ENCODE measurements around the gene CLK2.
"Not testable (repeated sequence)": the region's sequence is repeated elsewhere in the genome, so short reads cannot be mapped to it uniquely, and the experiment has no call there.

CLK2 gene

DNA sequence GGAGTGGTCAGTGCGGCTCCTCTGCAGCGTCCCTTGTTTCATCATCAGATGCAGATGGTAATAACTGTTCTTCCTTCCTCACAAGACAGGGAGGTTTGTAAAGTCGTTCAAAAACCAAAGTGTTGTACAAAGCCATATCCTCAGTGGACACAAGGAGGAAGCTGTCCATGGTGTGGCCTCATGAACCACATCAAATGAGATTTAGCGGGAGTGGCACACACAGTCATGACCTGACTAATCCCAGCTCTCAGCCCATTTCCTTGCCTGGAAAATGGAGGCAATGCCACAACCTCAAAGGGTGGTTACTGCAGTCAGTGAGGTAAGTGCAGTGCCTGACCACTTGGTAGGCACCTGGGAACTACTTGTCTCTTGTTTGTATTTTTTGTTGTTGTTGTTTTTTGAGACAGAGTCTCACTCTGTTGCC lies 31.5 kb downstream of the CLK2 start:
- H3K27me3 ChIP-seq (ENCODE audit: insufficient read depth, poor library complexity, severe bottlenecking), result no peaks in the 10 kb centered on the region
- H3K27ac ChIP-seq (replicated peaks), result peak overlapping the region; percentile 67
- H3K4me3 ChIP-seq (replicated peaks; ENCODE audit: insufficient read depth, low read length), result no peak overlapping the region
- TF ChIP-seq, protein P1, sequence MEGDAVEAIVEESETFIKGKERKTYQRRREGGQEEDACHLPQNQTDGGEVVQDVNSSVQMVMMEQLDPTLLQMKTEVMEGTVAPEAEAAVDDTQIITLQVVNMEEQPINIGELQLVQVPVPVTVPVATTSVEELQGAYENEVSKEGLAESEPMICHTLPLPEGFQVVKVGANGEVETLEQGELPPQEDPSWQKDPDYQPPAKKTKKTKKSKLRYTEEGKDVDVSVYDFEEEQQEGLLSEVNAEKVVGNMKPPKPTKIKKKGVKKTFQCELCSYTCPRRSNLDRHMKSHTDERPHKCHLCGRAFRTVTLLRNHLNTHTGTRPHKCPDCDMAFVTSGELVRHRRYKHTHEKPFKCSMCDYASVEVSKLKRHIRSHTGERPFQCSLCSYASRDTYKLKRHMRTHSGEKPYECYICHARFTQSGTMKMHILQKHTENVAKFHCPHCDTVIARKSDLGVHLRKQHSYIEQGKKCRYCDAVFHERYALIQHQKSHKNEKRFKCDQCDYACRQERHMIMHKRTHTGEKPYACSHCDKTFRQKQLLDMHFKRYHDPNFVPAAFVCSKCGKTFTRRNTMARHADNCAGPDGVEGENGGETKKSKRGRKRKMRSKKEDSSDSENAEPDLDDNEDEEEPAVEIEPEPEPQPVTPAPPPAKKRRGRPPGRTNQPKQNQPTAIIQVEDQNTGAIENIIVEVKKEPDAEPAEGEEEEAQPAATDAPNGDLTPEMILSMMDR (IDR thresholded peaks at IDR 0.05; ENCODE audit: insufficient read depth, low read length), result no peak
- TF ChIP-seq, protein P2, sequence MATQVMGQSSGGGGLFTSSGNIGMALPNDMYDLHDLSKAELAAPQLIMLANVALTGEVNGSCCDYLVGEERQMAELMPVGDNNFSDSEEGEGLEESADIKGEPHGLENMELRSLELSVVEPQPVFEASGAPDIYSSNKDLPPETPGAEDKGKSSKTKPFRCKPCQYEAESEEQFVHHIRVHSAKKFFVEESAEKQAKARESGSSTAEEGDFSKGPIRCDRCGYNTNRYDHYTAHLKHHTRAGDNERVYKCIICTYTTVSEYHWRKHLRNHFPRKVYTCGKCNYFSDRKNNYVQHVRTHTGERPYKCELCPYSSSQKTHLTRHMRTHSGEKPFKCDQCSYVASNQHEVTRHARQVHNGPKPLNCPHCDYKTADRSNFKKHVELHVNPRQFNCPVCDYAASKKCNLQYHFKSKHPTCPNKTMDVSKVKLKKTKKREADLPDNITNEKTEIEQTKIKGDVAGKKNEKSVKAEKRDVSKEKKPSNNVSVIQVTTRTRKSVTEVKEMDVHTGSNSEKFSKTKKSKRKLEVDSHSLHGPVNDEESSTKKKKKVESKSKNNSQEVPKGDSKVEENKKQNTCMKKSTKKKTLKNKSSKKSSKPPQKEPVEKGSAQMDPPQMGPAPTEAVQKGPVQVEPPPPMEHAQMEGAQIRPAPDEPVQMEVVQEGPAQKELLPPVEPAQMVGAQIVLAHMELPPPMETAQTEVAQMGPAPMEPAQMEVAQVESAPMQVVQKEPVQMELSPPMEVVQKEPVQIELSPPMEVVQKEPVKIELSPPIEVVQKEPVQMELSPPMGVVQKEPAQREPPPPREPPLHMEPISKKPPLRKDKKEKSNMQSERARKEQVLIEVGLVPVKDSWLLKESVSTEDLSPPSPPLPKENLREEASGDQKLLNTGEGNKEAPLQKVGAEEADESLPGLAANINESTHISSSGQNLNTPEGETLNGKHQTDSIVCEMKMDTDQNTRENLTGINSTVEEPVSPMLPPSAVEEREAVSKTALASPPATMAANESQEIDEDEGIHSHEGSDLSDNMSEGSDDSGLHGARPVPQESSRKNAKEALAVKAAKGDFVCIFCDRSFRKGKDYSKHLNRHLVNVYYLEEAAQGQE (IDR thresholded peaks at IDR 0.05; ENCODE audit: insufficient replicate concordance, low read depth), result peak; percentile 84
- peak; percentile 46; the same call in 1 of the 2 replicates for TF ChIP-seq POLR2AphosphoS5 (IDR thresholded peaks at IDR 0.05; ENCODE audit: low read depth)
- DNase-seq (ENCODE audit: low read depth in 1 of 2, low spot score in 1 of 2), result peak; percentile 73 to 79

DNA sequence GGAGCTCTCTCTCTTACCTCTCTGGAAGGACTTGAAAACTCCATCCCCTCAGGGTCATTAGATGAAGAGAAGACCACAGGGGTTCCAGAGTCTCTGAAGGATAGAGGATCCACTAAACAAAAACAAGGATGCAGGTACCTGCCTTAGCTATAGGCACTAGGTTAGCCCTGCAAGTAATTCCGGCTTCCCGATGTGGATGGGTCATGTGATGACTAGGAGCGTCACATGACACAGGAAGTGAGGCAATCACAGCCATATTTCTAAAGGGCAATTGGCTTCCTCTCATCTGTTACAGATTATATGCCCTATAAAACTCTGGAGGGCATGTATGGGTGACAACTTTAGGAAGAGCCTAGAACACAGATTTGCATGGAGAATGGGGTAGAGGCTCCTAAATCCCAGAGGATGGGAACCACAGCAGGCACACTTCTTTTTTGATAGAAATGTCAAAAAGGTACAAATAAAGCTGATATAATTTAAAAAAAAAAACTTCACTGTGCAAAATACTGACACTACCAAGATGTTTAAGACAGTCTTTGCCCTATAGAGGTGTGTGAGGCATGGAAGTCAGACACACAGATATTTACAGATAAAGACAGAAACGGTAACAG lies 32.1 kb downstream of the CLK2 start:
- Histone ChIP-seq H3K4me3 (replicated peaks; ENCODE audit: insufficient read depth, low read length) (peak overlapping the region; percentile 53), H3K27me3 (ENCODE audit: insufficient read depth, poor library complexity, severe bottlenecking) (no peaks in the 10 kb centered on the region), H3K27ac (replicated peaks) (peak overlapping the region; percentile 67)
- peak; percentile 76 to 89 for DNase-seq (ENCODE audit: low read depth in 1 of 2, low spot score in 1 of 2)
- TF ChIP-seq GABPA (IDR thresholded peaks at IDR 0.05; ENCODE audit: low read depth) (peak; percentile 31; the same call in 1 of the 2 replicates), POLR2AphosphoS5 (IDR thresholded peaks at IDR 0.05; ENCODE audit: low read depth) (no peak), SPI1 (IDR thresholded peaks at IDR 0.05; ENCODE audit: borderline replicate concordance, low read depth) (peak; percentile 71)

DNA sequence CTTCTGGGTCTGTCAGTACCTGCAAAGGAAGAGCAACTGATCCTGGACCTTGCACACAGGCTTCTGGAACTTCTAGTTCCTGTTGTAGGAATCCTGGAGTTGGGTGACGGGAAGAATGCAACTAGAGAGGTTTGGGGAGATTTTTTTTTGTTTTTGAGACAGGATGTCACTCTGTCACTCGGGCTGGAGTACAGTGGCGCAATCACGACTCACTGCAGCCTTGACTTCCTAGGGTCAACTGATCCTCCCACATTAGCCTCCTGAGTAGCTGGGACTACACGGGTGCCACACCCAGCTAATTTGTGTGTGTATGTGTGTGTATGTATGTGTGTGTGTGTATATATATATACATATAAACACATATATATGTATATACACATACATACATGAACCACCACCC lies 36.9 kb downstream of the CLK2 start:
- no peak for TF ChIP-seq SPI1 (IDR thresholded peaks at IDR 0.05; ENCODE audit: borderline replicate concordance, low read depth)
- no peak for TF ChIP-seq GABPA (IDR thresholded peaks at IDR 0.05; ENCODE audit: low read depth)
- TF ChIP-seq, protein P2 (IDR thresholded peaks at IDR 0.05; ENCODE audit: insufficient replicate concordance, low read depth), result no peak
- TF ChIP-seq, protein P1 (IDR thresholded peaks at IDR 0.05; ENCODE audit: insufficient read depth, low read length), result no peak
- TF ChIP-seq POLR2AphosphoS5 (IDR thresholded peaks at IDR 0.05; ENCODE audit: low read depth), result no peak
- H3K4me3 ChIP-seq (replicated peaks; ENCODE audit: insufficient read depth, low read length), result no peak overlapping the region
- no peaks in the 10 kb centered on the region for H3K27me3 ChIP-seq (ENCODE audit: insufficient read depth, poor library complexity, severe bottlenecking)
- DNase-seq (ENCODE audit: low read depth in 1 of 2, low spot score in 1 of 2), result peak in 1 of 2 experiments; percentile 30
- no peak overlapping the region for H3K27ac ChIP-seq (replicated peaks)

DNA sequence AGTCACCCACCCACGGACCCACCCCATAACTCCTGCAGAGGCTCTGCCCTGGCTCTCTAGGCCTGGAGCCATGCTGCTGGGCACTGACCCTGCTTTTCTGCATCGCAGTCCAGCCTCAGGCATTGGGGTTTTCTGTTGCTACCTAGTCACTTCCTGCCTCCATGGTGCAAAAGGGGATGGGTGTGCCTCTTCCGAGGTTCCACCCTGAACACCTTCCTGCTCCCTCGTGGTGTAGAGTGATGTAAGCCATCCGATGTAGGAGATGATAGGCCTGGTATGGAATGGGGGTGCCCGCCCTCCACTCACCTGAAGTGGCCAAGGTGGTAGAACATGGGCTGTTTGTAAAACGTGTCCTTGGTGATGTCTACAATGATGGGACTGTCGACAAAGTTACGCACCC lies 37.9 kb downstream of the CLK2 start:
- not testable (repeated sequence) for H3K4me3 ChIP-seq (replicated peaks; ENCODE audit: insufficient read depth, low read length); H3K27me3 ChIP-seq (ENCODE audit: insufficient read depth, poor library complexity, severe bottlenecking); H3K27ac ChIP-seq (replicated peaks); DNase-seq (ENCODE audit: low read depth in 1 of 2, low spot score in 1 of 2)

DNA sequence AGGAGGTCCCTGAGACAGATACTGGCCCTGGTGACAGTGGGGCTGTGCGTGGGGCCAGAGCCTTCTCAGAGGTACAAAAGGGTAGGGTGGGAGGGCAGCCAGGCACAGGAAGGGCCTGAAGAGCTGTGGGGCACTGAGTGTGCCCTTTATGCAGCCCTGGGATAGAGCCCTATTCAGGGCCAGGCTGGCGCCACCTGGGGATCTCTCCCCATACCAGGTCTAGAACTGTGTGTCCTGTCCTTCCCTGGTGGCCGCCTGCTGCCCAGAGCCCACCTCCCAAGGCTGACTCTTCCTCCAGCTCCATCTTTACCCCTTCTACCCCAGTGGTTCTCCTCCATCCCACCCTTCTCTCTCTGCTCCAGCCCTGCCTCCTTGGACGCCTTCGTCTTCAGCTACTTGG lies 39.8 kb downstream of the CLK2 start:
- H3K27me3 ChIP-seq (ENCODE audit: insufficient read depth, poor library complexity, severe bottlenecking); H3K27ac ChIP-seq (replicated peaks); DNase-seq (ENCODE audit: low read depth in 1 of 2, low spot score in 1 of 2); H3K4me3 ChIP-seq (replicated peaks; ENCODE audit: insufficient read depth, low read length): not testable (repeated sequence)

DNA sequence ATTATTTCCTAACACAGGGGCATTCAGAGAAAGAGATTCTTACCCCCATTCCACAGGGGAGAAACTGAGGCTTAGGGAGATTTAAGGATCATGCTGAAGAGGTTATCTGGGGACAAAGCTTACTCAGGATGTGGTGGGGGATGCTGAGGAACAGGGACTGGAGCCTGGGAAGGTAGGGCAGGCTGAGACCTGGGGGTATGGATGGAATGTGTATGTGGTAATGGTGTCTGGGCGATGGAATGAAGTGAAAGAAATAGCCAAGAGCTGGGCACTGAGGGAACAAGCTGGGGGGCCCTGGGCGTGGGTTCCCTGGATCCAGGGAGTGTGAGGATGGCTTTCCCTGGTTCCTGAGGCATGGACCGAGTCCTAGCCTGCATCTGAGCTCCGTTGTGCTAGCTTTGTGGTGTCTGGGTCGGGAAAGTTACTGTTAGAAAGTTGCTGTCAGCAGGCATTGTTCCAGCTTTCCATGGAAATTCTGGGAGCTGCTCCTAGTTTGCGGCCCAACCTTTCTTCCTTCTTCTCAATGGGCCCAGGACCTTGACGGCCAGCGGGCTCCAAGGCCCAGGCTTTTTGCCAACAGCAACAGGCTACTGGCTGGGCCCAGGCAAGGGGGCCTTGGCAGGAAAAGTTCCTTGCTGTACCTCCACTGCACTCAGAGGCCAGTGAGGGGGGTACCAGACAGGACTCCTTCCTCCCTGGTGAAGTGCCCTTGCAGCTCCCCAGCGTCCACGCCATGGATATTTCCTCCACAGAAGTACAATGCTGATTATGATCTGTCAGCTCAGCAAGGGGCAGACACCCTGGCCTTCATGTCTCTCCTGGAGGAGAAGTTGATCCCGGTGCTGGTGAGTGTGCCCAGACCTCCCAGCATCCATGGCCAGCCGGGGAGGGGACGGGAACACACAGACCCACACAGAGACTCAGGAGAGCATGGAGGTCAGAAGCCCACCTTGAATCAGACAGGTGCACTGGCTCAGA lies 41.0 kb downstream of the CLK2 start:
- DNase-seq (ENCODE audit: low read depth in 1 of 2, low spot score in 1 of 2); H3K4me3 ChIP-seq (replicated peaks; ENCODE audit: insufficient read depth, low read length); H3K27me3 ChIP-seq (ENCODE audit: insufficient read depth, poor library complexity, severe bottlenecking); H3K27ac ChIP-seq (replicated peaks): not testable (repeated sequence)

DNA sequence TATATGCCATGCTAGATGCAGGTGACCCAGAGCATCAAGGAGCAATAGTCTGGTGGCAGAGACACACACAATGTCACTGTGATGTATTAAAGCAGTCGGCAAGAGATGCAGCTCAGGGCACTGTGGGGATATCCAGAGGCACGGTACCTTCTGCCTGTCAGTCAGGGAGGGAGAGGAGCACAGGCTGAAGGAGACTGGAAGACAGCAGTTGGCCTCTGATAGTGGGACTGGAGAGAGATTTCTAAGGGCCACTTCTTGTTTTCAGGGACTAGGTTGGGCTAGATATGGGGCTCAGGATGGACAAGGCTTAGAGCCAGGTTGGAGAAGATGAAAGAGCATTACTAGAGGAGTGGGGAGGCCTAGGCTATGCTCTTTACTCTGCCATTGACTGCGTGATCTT lies 42.0 kb downstream of the CLK2 start:
- DNase-seq (ENCODE audit: low read depth in 1 of 2, low spot score in 1 of 2); H3K27ac ChIP-seq (replicated peaks); H3K27me3 ChIP-seq (ENCODE audit: insufficient read depth, poor library complexity, severe bottlenecking); H3K4me3 ChIP-seq (replicated peaks; ENCODE audit: insufficient read depth, low read length): not testable (repeated sequence)

Measured in HL-60 (cell line).